Body of pancreas (tissue), 4 donors: ENCODE measurements around the gene PRKRIP1.
"Not testable (repeated sequence)": the region's sequence is repeated elsewhere in the genome, so short reads cannot be mapped to it uniquely, and the experiment has no call there.

Experiments used
- CTCF ChIP-seq, 7 experiments: fragments of 450-650 bp in 4 of 7; fragments of 200-600 bp in 3 of 7; sonication (generic) in 3 of 7; IDR thresholded peaks; one replicate each; pipeline ENCODE4 v1.5.1; 2016 to 2019; ENCODE audit warnings: antibody characterized with exemption in 7 of 7
- POLR2A ChIP-seq, 3 donors: fragments of 450-650 bp; IDR thresholded peaks; one replicate each; pipeline ENCODE4 v1.6.1; 2016; ENCODE audit warnings: antibody characterized with exemption in 3 of 3, mild to moderate bottlenecking in 2 of 3

- not testable (repeated sequence) for TF ChIP-seq CTCF, POLR2A (IDR thresholded peaks at IDR 0.05)
Observed at GRCh38 chr7:102356344-102356743, 39.8 kb upstream of the PRKRIP1 start, which contains the start of gene SPDYE6.
